Hepatocyte (in vitro differentiated cells): ENCODE measurements around the gene APOL5. TPM values are rescaled to one million over a fixed set of nuclear protein-coding genes. Genes with fewer than 3 reads are reported as not detected.
"Not testable (repeated sequence)": the region's sequence is repeated elsewhere in the genome, so short reads cannot be mapped to it uniquely, and the experiment has no call there.

Experiments
- DNase-seq: peaks from one replicate; pipeline ENCODE4 v3.0.0-alpha.2; 2016; ENCODE audit warnings: low spot score
- H2AFZ ChIP-seq: fragments of 200-600 bp; sonication (generic); 2 replicates; pipeline ENCODE4 v1.6.0; 2016; ENCODE audit warnings: antibody characterized with exemption, mild to moderate bottlenecking
- H3K27ac ChIP-seq: fragments of 200-600 bp; sonication (generic); 2 replicates; pipeline ENCODE4 v1.5.1; 2016; ENCODE audit warnings: mild to moderate bottlenecking
- H3K27me3 ChIP-seq: fragments of 200-600 bp; sonication (generic); 2 replicates; pipeline ENCODE4 v1.6.1; 2016
- H3K36me3 ChIP-seq: fragments of 200-600 bp; sonication (generic); replicated peaks from 2 replicates; pipeline ENCODE4 v1.5.1; 2016; ENCODE audit warnings: low read depth; ENCODE audit not compliant: insufficient read depth
- H3K4me1 ChIP-seq: fragments of 200-600 bp; sonication (generic); 2 replicates; pipeline ENCODE4 v1.5.1; 2016; ENCODE audit warnings: mild to moderate bottlenecking, moderate library complexity; ENCODE audit not compliant: insufficient read depth
- H3K4me2 ChIP-seq: fragments of 200-600 bp; sonication (generic); 2 replicates; pipeline ENCODE4 v1.6.0; 2016
- H3K4me3 ChIP-seq: fragments of 200-600 bp; sonication (generic); 2 replicates; pipeline ENCODE4 v1.5.1; 2016; ENCODE audit warnings: mild to moderate bottlenecking
- H3K79me2 ChIP-seq: fragments of 200-600 bp; sonication (generic); 2 replicates; pipeline ENCODE4 v1.6.0; 2017; ENCODE audit warnings: mild to moderate bottlenecking
- H3K9me2 ChIP-seq: fragments of 200-600 bp; sonication (generic); replicated peaks from 2 replicates; pipeline ENCODE4 v1.6.0; 2017; ENCODE audit warnings: mild to moderate bottlenecking; ENCODE audit not compliant: insufficient read depth
- H3K9me3 ChIP-seq: fragments of 200-600 bp; sonication (generic); 2 replicates; pipeline ENCODE4 v1.5.1; 2016; ENCODE audit warnings: low read depth, mild to moderate bottlenecking
- H4K20me1 ChIP-seq: fragments of 200-600 bp; sonication (generic); 2 replicates; pipeline ENCODE4 v1.6.0; 2016; ENCODE audit warnings: mild to moderate bottlenecking; ENCODE audit not compliant: insufficient read depth, poor library complexity, severe bottlenecking
- EZH2 ChIP-seq: fragments of 200-600 bp; sonication (generic); IDR thresholded peaks from 2 replicates; pipeline ENCODE4 v1.6.1; 2016; ENCODE audit warnings: antibody characterized with exemption, mild to moderate bottlenecking, borderline replicate concordance
- EZH2phosphoT487 ChIP-seq: fragments of 200-600 bp; sonication (generic); IDR thresholded peaks from one replicate; pipeline ENCODE4 v1.6.1; 2018; ENCODE audit warnings: antibody characterized with exemption, mild to moderate bottlenecking, low read depth, moderate library complexity; ENCODE audit not compliant: unreplicated experiment, severe bottlenecking
- WGBS: methylation state at CpG from one replicate; pipeline ENCODE4 v1.1.6; 2016; ENCODE audit warnings: low lambda C conversion rate; ENCODE audit errors: missing lambda C conversion rate; 5-methylcytosine and 5-hydroxymethylcytosine counted together
- polyA plus RNA-seq: library from polyadenylated mRNA; unstranded; fragments of >200 nt; fragmentation: Nextera tagmentation; extraction: Ambion mirVana; gene quantifications from 2 replicates; pipeline ENCODE4 v1.2.1, GENCODE V29; 2016
- total RNA-seq: library from RNA; depleted of rRNA; stranded (reverse); fragments of >200 nt; gene quantifications from 2 replicates; pipeline ENCODE4 v1.2.3, GENCODE V29; 2014
- TF ChIP-seq, protein P1 (sequence below): fragments of 200-600 bp; sonication (generic); IDR thresholded peaks from 2 replicates; pipeline ENCODE4 v1.5.1; 2016; ENCODE audit warnings: antibody characterized with exemption, mild to moderate bottlenecking; ENCODE audit not compliant: poor library complexity

The APOL5 gene
- total and polyA plus RNA-seq, 2 experiments from 2014 or later: not detected

DNA sequence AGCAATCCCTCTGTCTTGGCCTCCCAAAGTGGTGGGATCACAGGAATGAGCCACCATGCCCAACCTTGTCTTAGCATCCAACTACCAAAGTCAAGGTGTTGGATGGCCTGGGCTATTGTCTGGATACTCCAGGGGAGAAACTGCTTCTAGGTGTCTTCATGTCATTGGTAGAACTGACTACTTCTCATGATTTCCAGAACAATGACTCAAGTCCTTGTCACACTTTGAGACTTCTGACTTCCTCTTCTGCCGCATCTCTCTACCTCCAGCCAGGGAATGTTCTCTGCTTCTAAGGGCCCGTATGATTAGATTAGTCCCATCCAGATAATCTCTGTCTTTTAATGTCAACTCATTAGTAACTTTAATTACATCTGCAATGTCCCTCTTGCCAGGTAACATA lies 38.8 kb upstream of the APOL5 start:
- no peaks in the 10 kb centered on the region for H3K9me2 ChIP-seq
- DNase-seq: no peak
- 78% methylated on average over 2 of the region's 2 CpGs for WGBS
- H3K9me3 ChIP-seq: no peaks in the 10 kb centered on the region
- TF ChIP-seq EZH2phosphoT487 (no peak), EZH2 (no peak)
- TF ChIP-seq, protein P1, sequence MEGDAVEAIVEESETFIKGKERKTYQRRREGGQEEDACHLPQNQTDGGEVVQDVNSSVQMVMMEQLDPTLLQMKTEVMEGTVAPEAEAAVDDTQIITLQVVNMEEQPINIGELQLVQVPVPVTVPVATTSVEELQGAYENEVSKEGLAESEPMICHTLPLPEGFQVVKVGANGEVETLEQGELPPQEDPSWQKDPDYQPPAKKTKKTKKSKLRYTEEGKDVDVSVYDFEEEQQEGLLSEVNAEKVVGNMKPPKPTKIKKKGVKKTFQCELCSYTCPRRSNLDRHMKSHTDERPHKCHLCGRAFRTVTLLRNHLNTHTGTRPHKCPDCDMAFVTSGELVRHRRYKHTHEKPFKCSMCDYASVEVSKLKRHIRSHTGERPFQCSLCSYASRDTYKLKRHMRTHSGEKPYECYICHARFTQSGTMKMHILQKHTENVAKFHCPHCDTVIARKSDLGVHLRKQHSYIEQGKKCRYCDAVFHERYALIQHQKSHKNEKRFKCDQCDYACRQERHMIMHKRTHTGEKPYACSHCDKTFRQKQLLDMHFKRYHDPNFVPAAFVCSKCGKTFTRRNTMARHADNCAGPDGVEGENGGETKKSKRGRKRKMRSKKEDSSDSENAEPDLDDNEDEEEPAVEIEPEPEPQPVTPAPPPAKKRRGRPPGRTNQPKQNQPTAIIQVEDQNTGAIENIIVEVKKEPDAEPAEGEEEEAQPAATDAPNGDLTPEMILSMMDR: no peak
- H3K4me3 ChIP-seq: no peak overlapping the region
- no peaks in the 10 kb centered on the region for H3K79me2 ChIP-seq
- H3K27ac ChIP-seq: no peak overlapping the region
- H4K20me1 ChIP-seq: no peaks in the 10 kb centered on the region
- no peaks in the 10 kb centered on the region for H3K27me3 ChIP-seq
- H3K36me3 ChIP-seq: no peaks in the 10 kb centered on the region
- H3K4me2 ChIP-seq: no peak overlapping the region
- no peak overlapping the region for H2AFZ ChIP-seq
- no peaks in the 10 kb centered on the region for H3K4me1 ChIP-seq

DNA sequence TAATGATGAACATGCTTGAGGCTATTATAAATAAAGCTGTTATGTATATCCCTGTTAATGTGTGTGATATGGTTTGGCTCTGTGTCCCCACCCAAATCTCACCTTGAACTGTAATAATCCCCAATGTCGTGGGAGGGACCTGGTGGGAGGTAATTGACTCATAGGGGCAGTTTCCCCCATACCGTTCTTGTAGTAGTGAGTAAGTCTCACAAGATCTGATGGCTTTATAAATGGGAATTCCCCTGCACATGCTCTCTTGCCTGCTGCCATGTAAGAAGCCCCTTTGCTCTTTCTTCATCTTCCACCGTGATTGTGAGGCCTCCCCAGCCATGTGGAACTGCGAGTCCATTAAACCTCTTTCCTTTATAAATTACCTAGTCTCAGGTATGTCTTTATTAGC lies 38.2 kb upstream of the APOL5 start:
- not testable (repeated sequence) for DNase-seq, H3K79me2 ChIP-seq, H3K4me3 ChIP-seq, H3K9me2 ChIP-seq, H4K20me1 ChIP-seq, H2AFZ ChIP-seq, H3K4me1 ChIP-seq, H3K4me2 ChIP-seq, H3K36me3 ChIP-seq, H3K27me3 ChIP-seq, H3K27ac ChIP-seq, H3K9me3 ChIP-seq
- 71% methylated on average over 4 of the region's 4 CpGs for WGBS

DNA sequence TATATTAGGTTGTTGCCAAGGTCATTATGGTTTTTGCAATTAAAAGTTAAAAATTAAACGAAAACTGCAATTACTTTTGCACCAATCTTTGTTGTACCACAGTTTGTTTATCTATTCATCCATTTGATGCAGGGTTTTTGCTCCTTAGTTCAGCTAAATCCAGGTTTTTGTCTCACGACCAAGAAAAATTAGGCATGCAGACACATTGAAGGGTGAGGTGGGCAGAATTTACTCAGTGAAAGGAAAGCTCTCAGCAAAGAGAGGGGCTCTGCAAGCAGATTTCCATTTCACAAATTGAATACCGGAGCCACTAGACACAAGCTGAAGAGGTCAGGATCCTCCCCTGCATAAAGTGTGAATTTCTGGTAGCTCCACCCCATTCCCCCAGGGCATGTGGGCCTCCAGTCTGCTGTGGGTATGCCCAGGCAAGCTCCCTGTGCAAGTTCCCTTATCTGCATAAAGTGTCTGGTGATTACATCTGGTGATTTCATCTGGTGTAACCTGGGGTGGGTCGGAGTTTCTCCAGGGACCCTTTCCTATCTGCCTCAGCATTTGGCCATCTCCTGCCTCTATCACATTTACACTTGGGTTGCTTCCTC lies 36.1 kb upstream of the APOL5 start:
- Histone ChIP-seq H3K4me3 (no peak overlapping the region), H2AFZ (peak overlapping the region; percentile 24), H3K9me2 (no peaks in the 10 kb centered on the region), H3K27ac (no peak overlapping the region), H3K27me3 (no peaks in the 10 kb centered on the region), H3K4me2 (no peak overlapping the region), H3K36me3 (no peaks in the 10 kb centered on the region), H4K20me1 (no peaks in the 10 kb centered on the region), H3K4me1 (no peaks in the 10 kb centered on the region), H3K9me3 (no peaks in the 10 kb centered on the region), H3K79me2 (no peaks in the 10 kb centered on the region)
- DNase-seq: no peak
- TF ChIP-seq, protein P1: no peak
- TF ChIP-seq EZH2 (no peak), EZH2phosphoT487 (no peak)
- 49% methylated on average over 4 of the region's 4 CpGs for WGBS

DNA sequence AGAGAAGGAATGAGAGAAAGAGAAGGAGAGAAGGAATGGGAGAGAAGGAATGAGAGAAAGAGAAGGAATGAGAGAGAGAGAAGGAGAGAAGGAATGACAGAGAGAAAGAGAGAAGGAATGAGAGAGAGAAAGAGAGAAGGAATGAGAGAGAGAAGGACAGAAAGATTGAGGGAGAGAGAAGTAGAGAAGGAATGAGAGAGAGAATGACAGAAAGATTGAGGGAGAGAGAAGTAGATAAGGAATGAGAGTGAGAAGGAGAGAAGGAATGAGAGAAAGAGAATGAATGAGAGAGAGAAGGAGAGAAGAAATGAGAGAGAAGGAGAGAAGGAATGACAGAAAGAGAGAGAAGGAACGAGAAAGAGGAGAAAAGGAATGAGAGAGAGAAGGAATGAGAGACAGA lies 34.1 kb upstream of the APOL5 start:
- H4K20me1 ChIP-seq: no peaks in the 10 kb centered on the region
- whole genome bisulfite sequencing: 83% methylated on average over 1 of the region's 1 CpG
- TF ChIP-seq EZH2phosphoT487: no peak
- no peak for TF ChIP-seq EZH2
- TF ChIP-seq, protein P1: no peak
- DNase-seq: no peak
- H3K9me2 ChIP-seq: no peaks in the 10 kb centered on the region
- H3K4me2 ChIP-seq: no peak overlapping the region
- H3K4me3 ChIP-seq: no peak overlapping the region
- H2AFZ ChIP-seq: no peak overlapping the region
- H3K4me1 ChIP-seq: no peaks in the 10 kb centered on the region
- no peaks in the 10 kb centered on the region for H3K36me3 ChIP-seq
- no peaks in the 10 kb centered on the region for H3K9me3 ChIP-seq
- no peaks in the 10 kb centered on the region for H3K79me2 ChIP-seq
- no peak overlapping the region for H3K27ac ChIP-seq
- no peaks in the 10 kb centered on the region for H3K27me3 ChIP-seq
